GM12878 (cell line): ENCODE results near the gene CTXND1. TPM values are rescaled to one million over a fixed set of nuclear protein-coding genes. Genes with fewer than 3 reads are reported as not detected.

Source experiments
- BACH1 ChIP-seq: fragments of 450-650 bp; IDR thresholded peaks from 2 replicates; pipeline ENCODE4 v1.6.1; 2017; ENCODE audit warnings: mild to moderate bottlenecking, borderline replicate concordance
- CREM ChIP-seq: IDR thresholded peaks from 2 replicates; pipeline ENCODE4 v1.6.1; 2014; ENCODE audit warnings: antibody characterized with exemption, low read depth
- GABPA ChIP-seq: IDR thresholded peaks from 2 replicates; pipeline ENCODE4 v1.6.1; 2014; ENCODE audit warnings: antibody characterized with exemption, low read depth, mild to moderate bottlenecking, inconsistent platforms
- IKZF2 ChIP-seq, 2 experiments: fragments of 450-650 bp; IDR thresholded peaks; 2 replicates each; pipeline ENCODE4 v1.6.1; 2017; ENCODE audit warnings: mild to moderate bottlenecking in 2 of 2, moderate library complexity in 2 of 2
- JUND ChIP-seq: IDR thresholded peaks from 2 replicates; pipeline ENCODE4 v1.6.1; 2012; ENCODE audit warnings: low read depth, mild to moderate bottlenecking, low read length, improper control_type of control experiment, moderate library complexity
- MLLT1 ChIP-seq: fragments of 450-650 bp; IDR thresholded peaks from 2 replicates; pipeline ENCODE4 v1.6.1; 2016; ENCODE audit warnings: mild to moderate bottlenecking
- RAD51 ChIP-seq: fragments of 450-650 bp; IDR thresholded peaks from 2 replicates; pipeline ENCODE4 v1.6.1; 2016; ENCODE audit warnings: moderate library complexity, mild to moderate bottlenecking, inconsistent platforms
- RCOR1 ChIP-seq: conservative IDR thresholded peaks from 2 replicates; pipeline ENCODE4 v1.6.1; 2012; ENCODE audit warnings: low read depth, low read length, improper control_type of control experiment
- RUNX3 ChIP-seq: IDR thresholded peaks from 2 replicates; pipeline ENCODE4 v1.6.1; 2012; ENCODE audit warnings: low read length, inconsistent platforms
- SIN3A ChIP-seq: IDR thresholded peaks from 2 replicates; pipeline ENCODE4 v1.6.1; 2012; ENCODE audit warnings: low read depth, low read length, improper control_type of control experiment
- SMAD1 ChIP-seq: fragments of 450-650 bp; IDR thresholded peaks from 2 replicates; pipeline ENCODE4 v1.6.1; 2018; ENCODE audit warnings: mild to moderate bottlenecking, low read depth; ENCODE audit not compliant: partially characterized antibody
- SREBF1 ChIP-seq: IDR thresholded peaks from 2 replicates; pipeline ENCODE4 v1.6.1; 2012; ENCODE audit warnings: mild to moderate bottlenecking, low read length
- SRF ChIP-seq, 2 experiments: IDR thresholded peaks; 2 replicates each; pipeline ENCODE4 v1.6.1; 2011; ENCODE audit warnings: low read depth in 2 of 2, low read length in 2 of 2, mild to moderate bottlenecking in 1 of 2, moderate library complexity in 1 of 2
- SUPT20H ChIP-seq: IDR thresholded peaks from 2 replicates; pipeline ENCODE4 v1.6.1; 2011; ENCODE audit warnings: low read depth, mild to moderate bottlenecking, low read length, moderate library complexity, borderline replicate concordance; ENCODE audit not compliant: control insufficient read depth
- YY1 ChIP-seq: IDR thresholded peaks from 2 replicates; pipeline ENCODE4 v1.6.1; 2011; ENCODE audit warnings: low read depth, mild to moderate bottlenecking, low read length
- ZBTB33 ChIP-seq: fragments of 450-650 bp; IDR thresholded peaks from 2 replicates; pipeline ENCODE4 v1.6.1; 2017; ENCODE audit warnings: mild to moderate bottlenecking
- ZNF207 ChIP-seq: fragments of 450-650 bp; IDR thresholded peaks from 2 replicates; pipeline ENCODE4 v1.6.1; 2014; ENCODE audit warnings: antibody characterized with exemption, mild to moderate bottlenecking, borderline replicate concordance
- polyA plus RNA-seq, 11 experiments: library from polyadenylated mRNA; depleted of rRNA in 4 of 11; unstranded in 6 of 11; stranded (reverse) in 5 of 11; fragments of >200 nt; fragmentation: Nextera tagmentation in 4 of 11; fragmentation: Illumina TruSeq in 1 of 11; extraction: Ambion mirVana in 4 of 11; extraction: Trizol in 1 of 11; gene quantifications; 1 replicate in 1 of 11; 2 replicates in 10 of 11; pipeline versions ENCODE4 v1.2.1 to v1.2.3, GENCODE V29; 2011 to 2016; ENCODE audit warnings: inconsistent platforms in 2 of 11, missing spikeins in 2 of 11, low read depth in 1 of 11
- total RNA-seq, 4 experiments: library from RNA; depleted of rRNA in 3 of 4; stranded (reverse); fragments of >200 nt in 3 of 4; fragmentation: Illumina TruSeq in 1 of 4; extraction: Trizol in 1 of 4; gene quantifications; 2 replicates each; pipeline versions ENCODE4 v1.2.1 to v1.2.3, GENCODE V29; 2013 to 2021

Gene CTXND1
- total and polyA plus RNA-seq, 10 of the 15 experiments (the other 5 are each of a cell fraction or from before 2014, with no cell fraction given) = under 0.01 to 0.03 (median 0.02) TPM; not detected in 7

- TF ChIP-seq SUPT20H = no peak
- TF ChIP-seq MLLT1 = peak; percentile 70
- TF ChIP-seq SMAD1 = no peak
- TF ChIP-seq GABPA = no peak
- TF ChIP-seq SREBF1 = no peak
- TF ChIP-seq YY1 = 0 out of 2 replicates have a peak, but pooled peaks have one; percentile 13
- TF ChIP-seq RUNX3 = peak; percentile 66
- 0 out of 2 replicates have a peak, but pooled peaks have one; percentile 11 for TF ChIP-seq CREM
- no peak for TF ChIP-seq ZBTB33
- no peak for TF ChIP-seq ZNF207
- peak; percentile 20 to 56; a peak in 2 of 4 replicates for TF ChIP-seq IKZF2 (IDR thresholded peaks at IDR 0.05)
- no peak for TF ChIP-seq RAD51
- TF ChIP-seq BACH1 = peak; percentile 79
- TF ChIP-seq JUND = no peak
- TF ChIP-seq SIN3A = no peak; the same call in 1 of the 2 replicates
- TF ChIP-seq RCOR1 = no peak
- no peak for TF ChIP-seq SRF (IDR thresholded peaks at IDR 0.05; ENCODE audit: low read depth in 2 of 2, low read length in 2 of 2)
Observed at GRCh38 chr15:80152896-80153876, 98.8 kb downstream of the CTXND1 start, which contains the start of gene FAH (continued).
